B cell (primary cell): ENCODE results near the gene IL31RA. TPM values are rescaled to one million over a fixed set of nuclear protein-coding genes. Genes with fewer than 3 reads are reported as not detected.

Experiments used
- ATAC-seq: fragments of 200-7000 bp; cut with Tn5 transposase; one replicate; pipeline ENCODE4 v1.10.0; 2021; ENCODE audit warnings: low read depth, mild to moderate bottlenecking, moderate number of reproducible peaks, moderate library complexity
- CTCF ChIA-PET: fragments of 350-600 bp; sonication (Branson Sonifier 250); formaldehyde crosslinking; loops from one replicate; lab custom pipeline; 2021; ENCODE audit warnings: antibody characterized with exemption, inconsistent platforms; lab: Charles Lee
- POLR2A ChIA-PET: fragments of 350-600 bp; sonication (Branson Sonifier 250); formaldehyde crosslinking; loops from one replicate; lab custom pipeline; 2021; ENCODE audit warnings: antibody characterized with exemption; lab: Charles Lee
- DNase-seq: peaks from one replicate; pipeline ENCODE4 v3.0.0; 2013
- H2AFZ ChIP-seq: 2 replicates; pipeline ENCODE4 v1.6.1; 2012; ENCODE audit warnings: mild to moderate bottlenecking, low read depth, low read length; ENCODE audit not compliant: insufficient read depth, poor library complexity, severe bottlenecking
- H3K27ac ChIP-seq, 2 donors: 1 replicate in 1 of 2; 2 replicates in 1 of 2; pipeline ENCODE4 v1.5.1; 2012 to 2013; ENCODE audit warnings: low read length in 2 of 2, mild to moderate bottlenecking in 2 of 2, moderate library complexity in 1 of 2
- H3K27me3 ChIP-seq, 4 experiments: fragments of 200-600 bp in 1 of 4; sonication (generic) in 1 of 4; replicated peaks in 1 of 4; 1 replicate in 2 of 4; 2 replicates in 2 of 4; pipeline versions ENCODE4 v1.6.1 to v1.7.0; 2013 to 2016; ENCODE audit warnings: low read length in 3 of 4, mild to moderate bottlenecking in 2 of 4, mixed read lengths in 1 of 4, moderate library complexity in 1 of 4; ENCODE audit not compliant: insufficient read depth in 4 of 4, control insufficient read depth in 3 of 4; ENCODE audit errors: control extremely low read depth in 1 of 4
- H3K36me3 ChIP-seq, 2 experiments: replicated peaks in 1 of 2; 1 replicate in 1 of 2; 2 replicates in 1 of 2; pipeline versions ENCODE4 v1.6.1 to v1.7.1; 2013; ENCODE audit warnings: low read length in 1 of 2; ENCODE audit not compliant: insufficient read depth in 2 of 2, control insufficient read depth in 1 of 2; ENCODE audit errors: control extremely low read depth in 1 of 2, extremely low read depth in 1 of 2
- H3K4me1 ChIP-seq, 2 donors: fragments of 200-600 bp in 1 of 2; sonication (generic) in 1 of 2; 1 replicate in 1 of 2; 2 replicates in 1 of 2; pipeline versions ENCODE4 v1.5.1 to v1.6.1; 2013 to 2017; ENCODE audit warnings: low read length in 2 of 2; ENCODE audit not compliant: control insufficient read depth in 2 of 2, insufficient read depth in 2 of 2
- H3K4me2 ChIP-seq: replicated peaks from 2 replicates; pipeline ENCODE3; 2012; ENCODE audit warnings: mild to moderate bottlenecking, low read depth, low read length; ENCODE audit not compliant: poor library complexity, severe bottlenecking
- H3K4me3 ChIP-seq, 5 experiments: fragments of 200-600 bp in 1 of 5; sonication (generic) in 1 of 5; 1 replicate in 3 of 5; 2 replicates in 2 of 5; pipeline versions ENCODE4 v1.5.1 to v1.7.0; 2011 to 2016; ENCODE audit warnings: low read length in 4 of 5, mild to moderate bottlenecking in 4 of 5, low read depth in 2 of 5, control low read depth in 1 of 5, moderate library complexity in 1 of 5; ENCODE audit not compliant: insufficient read depth in 1 of 5; ENCODE audit errors: control extremely low read depth in 1 of 5, extremely low read depth in 1 of 5
- H3K79me2 ChIP-seq: fragments of 200-600 bp; sonication (generic); one replicate; pipeline ENCODE4 v1.6.0; 2016; ENCODE audit warnings: low read length; ENCODE audit not compliant: control insufficient read depth, insufficient read depth
- H3K9ac ChIP-seq: fragments of 200-600 bp; sonication (generic); 2 replicates; pipeline ENCODE4 v1.6.1; 2017; ENCODE audit warnings: mild to moderate bottlenecking, low read length, moderate library complexity
- H3K9me3 ChIP-seq, 3 donors: one replicate each; pipeline versions ENCODE4 v1.6.1 to v1.7.1; 2013; ENCODE audit warnings: low read length in 2 of 3; ENCODE audit not compliant: control insufficient read depth in 2 of 3, insufficient read depth in 1 of 3; ENCODE audit errors: control extremely low read depth in 1 of 3
- H4K20me1 ChIP-seq: 2 replicates; pipeline ENCODE4 v1.6.0; 2012; ENCODE audit warnings: mild to moderate bottlenecking, low read length; ENCODE audit not compliant: insufficient read depth, control insufficient read depth, poor library complexity, severe bottlenecking
- H3K27ac Mint-ChIP-seq: one replicate; pipeline ENCODE4 v1.8.0; 2021; ENCODE audit warnings: mixed read lengths
- H3K27me3 Mint-ChIP-seq: one replicate; pipeline ENCODE4 v1.8.0; 2021; ENCODE audit warnings: mixed read lengths
- H3K4me1 Mint-ChIP-seq: one replicate; pipeline ENCODE4 v1.8.0; 2021; ENCODE audit warnings: mixed read lengths
- H3K4me3 Mint-ChIP-seq: one replicate; pipeline ENCODE4 v1.8.0; 2021; ENCODE audit warnings: mixed read lengths
- H3K9me3 Mint-ChIP-seq: one replicate; pipeline ENCODE4 v1.8.0; 2022; ENCODE audit warnings: mixed read lengths; ENCODE audit not compliant: insufficient read depth
- CTCF ChIP-seq: fragments of 200-600 bp; IDR thresholded peaks from one replicate; pipeline ENCODE4 v1.8.0; 2022; ENCODE audit warnings: antibody characterized with exemption, mild to moderate bottlenecking
- EZH2 ChIP-seq: IDR thresholded peaks from 2 replicates; pipeline ENCODE4 v1.6.1; 2012; ENCODE audit warnings: borderline replicate concordance, low read depth, mild to moderate bottlenecking, moderate library complexity, low read length; ENCODE audit not compliant: insufficient read depth, poor library complexity, severe bottlenecking
- WGBS: methylation state at CpG from one replicate; pipeline ENCODE4 v1.1.5; 2013; ENCODE audit warnings: missing lambda C conversion rate; ENCODE audit not compliant: insufficient coverage; 5-methylcytosine and 5-hydroxymethylcytosine counted together
- intact Hi-C: fragments of 100-400 bp; cut with micrococcal nuclease; formaldehyde crosslinking; loops from one replicate; pipeline ENCODE4 v1.10.0; 2022
- polyA plus RNA-seq: library from polyadenylated mRNA; depleted of rRNA; stranded (reverse); fragments of >200 nt; gene quantifications from 2 replicates; pipeline ENCODE4 v1.2.3, GENCODE V29; 2012
- total RNA-seq, 2 donors: library from RNA; stranded (reverse); fragments of 120-200 nt in 1 of 2; gene quantifications; 1 replicate in 1 of 2; 2 replicates in 1 of 2; pipeline versions ENCODE4 v1.2.3 to v1.2.4, GENCODE V29; 2013 to 2022

The IL31RA gene
- total and polyA plus RNA-seq, 2 donors (not counting 1 experiment from before 2014, with no cell fraction given) = not detected

GRCh38 chr5:55915783-55916182 is 64.6 kb downstream of the IL31RA start:
- TF ChIP-seq CTCF (no peak), EZH2 (no peak)
- no peak for ATAC-seq
- H2AFZ ChIP-seq = no peak overlapping the region
- no peak for DNase-seq
- H3K27me3 ChIP-seq = no peaks in the 10 kb centered on the region
- H3K4me3 ChIP-seq = no peak overlapping the region
- Mint-ChIP-seq H3K27ac (no peak overlapping the region), H3K27me3 (peaks cover 7% of the 10 kb centered on the region), H3K4me1 (peaks cover 6% of the 10 kb centered on the region), H3K9me3 (no peaks in the 10 kb centered on the region), H3K4me3 (no peak overlapping the region)
- H4K20me1 ChIP-seq = no peaks in the 10 kb centered on the region
- CTCF ChIA-PET = interaction anchor here (1.1 kb wide), 1 partner anchor 21 kb away, joined by 5 read pairs; no protein-coding TSS in a partner anchor
- H3K4me1 ChIP-seq = peaks cover 5 to 8% of the 10 kb centered on the region in 2 donors
- H3K9ac ChIP-seq = no peak overlapping the region
- WGBS = no CpG with 5 or more reads among the region's 3 CpGs
- POLR2A ChIA-PET = interaction anchor here (0.7 kb wide), 1 partner anchor 745 kb away, joined by 4 read pairs; no protein-coding TSS in a partner anchor
- H3K36me3 ChIP-seq = no peaks in the 10 kb centered on the region
- H3K79me2 ChIP-seq = no peaks in the 10 kb centered on the region
- H3K27ac ChIP-seq = no peak overlapping the region
- H3K4me2 ChIP-seq = no peak overlapping the region
- H3K9me3 ChIP-seq = no peaks in the 10 kb centered on the region
- intact Hi-C loops = no loop called here

- intact Hi-C loops = no loop called here
- Mint-ChIP-seq H3K4me3 (no peak overlapping the region), H3K27ac (no peak overlapping the region), H3K9me3 (no peaks in the 10 kb centered on the region), H3K4me1 (peaks cover 6% of the 10 kb centered on the region), H3K27me3 (no peaks in the 10 kb centered on the region)
- DNase-seq (no peak), ATAC-seq (no peak)
- POLR2A ChIA-PET = no interaction called here
- H3K4me1 ChIP-seq = peaks cover 5 to 8% of the 10 kb centered on the region in 2 donors
- no peaks in the 10 kb centered on the region for H4K20me1 ChIP-seq
- TF ChIP-seq CTCF = no peak
- no peak for TF ChIP-seq EZH2
- WGBS = 87% methylated on average over 10 of the region's 10 CpGs
- H3K9ac ChIP-seq = no peak overlapping the region
- no peak overlapping the region for H3K4me2 ChIP-seq
- H3K4me3 ChIP-seq = no peak overlapping the region
- no peaks in the 10 kb centered on the region for H3K27me3 ChIP-seq
- H3K79me2 ChIP-seq = no peaks in the 10 kb centered on the region
- H3K27ac ChIP-seq = no peak overlapping the region
- CTCF ChIA-PET = interaction anchor here (1.1 kb wide), 1 partner anchor 20 kb away, joined by 5 read pairs; no protein-coding TSS in a partner anchor
- H3K36me3 ChIP-seq = no peaks in the 10 kb centered on the region
- no peaks in the 10 kb centered on the region for H3K9me3 ChIP-seq
- H2AFZ ChIP-seq = no peak overlapping the region
These were observed 65.8 kb downstream of the IL31RA start for GRCh38 chr5:55916986-55917385.
